GM10847 (cell line): ENCODE measurements around the gene PCDH9.

Source experiments
- POLR2A ChIP-seq: IDR thresholded peaks from 2 replicates; pipeline ENCODE4 v1.6.1; 2011; ENCODE audit not compliant: insufficient read length; ENCODE audit errors: extremely low read depth

The PCDH9 gene

GRCh38 chr13:66829803-66830202 lies 400.3 kb downstream of the PCDH9 start:
- TF ChIP-seq POLR2A = no peak

DNA sequence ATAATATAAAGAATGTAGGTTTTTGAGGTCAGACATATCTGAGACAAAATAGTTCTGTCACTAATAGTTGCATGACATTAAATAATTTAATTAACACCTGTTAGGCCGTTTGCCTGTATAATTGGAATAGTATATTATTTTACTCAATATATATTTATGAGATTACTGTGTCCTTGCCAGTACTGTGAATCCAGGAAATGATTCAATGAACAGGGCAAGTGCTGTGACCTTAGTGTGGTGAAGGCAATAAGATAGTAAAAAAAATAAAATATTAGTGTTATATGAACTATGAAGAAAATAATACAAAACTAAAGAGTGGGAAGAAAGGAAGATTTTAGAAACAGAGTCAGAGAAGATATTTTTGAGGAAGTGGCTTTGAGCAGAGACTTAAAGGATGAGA lies 403.7 kb downstream of the PCDH9 start:
- no peak for TF ChIP-seq POLR2A

- no peak for TF ChIP-seq POLR2A
These were observed 408.6 kb downstream of the PCDH9 start for GRCh38 chr13:66821551-66821950.

- no peak for TF ChIP-seq POLR2A
These were observed 418.7 kb downstream of the PCDH9 start for GRCh38 chr13:66811455-66811854.

- no peak for TF ChIP-seq POLR2A
These were observed 420.7 kb downstream of the PCDH9 start for GRCh38 chr13:66809485-66809884.

GRCh38 chr13:66807251-66807650 lies 422.9 kb downstream of the PCDH9 start:
- TF ChIP-seq POLR2A = no peak

DNA sequence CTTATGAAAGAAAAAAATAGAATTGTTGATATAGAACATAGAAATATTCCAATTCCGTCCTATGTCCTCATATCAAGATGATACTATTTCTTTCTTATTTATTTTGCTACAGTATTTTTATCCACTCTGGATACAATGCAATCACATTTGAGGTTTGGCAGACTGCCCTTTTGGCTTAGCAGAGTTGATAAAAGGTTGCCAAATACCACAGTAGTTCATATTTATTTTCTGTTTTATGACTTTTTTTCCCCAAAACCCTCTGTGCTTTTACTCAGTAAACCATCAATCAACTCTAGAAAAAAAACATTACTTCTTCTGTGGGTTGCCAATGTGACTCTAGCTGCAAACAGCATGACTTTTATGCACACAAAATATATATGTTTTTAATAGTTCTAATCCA lies 424.5 kb downstream of the PCDH9 start:
- no peak for TF ChIP-seq POLR2A

DNA sequence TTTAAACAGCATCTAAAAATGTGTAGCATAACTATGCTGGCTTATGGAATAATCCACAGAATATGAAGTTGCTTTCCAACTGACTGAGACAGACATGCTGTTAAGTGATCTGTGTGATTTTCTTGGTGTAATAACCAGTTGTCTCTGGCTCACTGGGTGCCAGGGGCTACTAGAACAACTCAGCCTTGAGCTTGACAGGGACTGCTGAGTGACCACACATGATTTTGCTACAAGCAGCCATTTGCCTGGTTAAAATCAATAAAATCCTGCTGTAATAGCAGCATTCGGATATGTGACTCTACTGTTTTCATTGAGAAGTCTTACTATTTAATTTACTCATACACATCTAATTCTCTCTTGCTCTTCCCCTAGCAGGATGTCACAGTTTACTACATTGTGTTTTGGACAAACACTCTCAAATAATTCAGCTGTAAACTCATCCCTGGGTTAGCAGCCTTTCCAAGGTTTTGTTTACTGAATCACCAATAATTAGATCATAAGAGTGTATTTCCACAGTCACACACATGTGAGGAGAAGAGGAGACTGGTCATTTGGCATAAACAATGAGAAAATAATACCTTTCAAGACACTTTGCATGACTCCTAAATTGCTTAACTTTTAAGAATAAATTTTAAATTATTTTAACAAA lies 426.2 kb downstream of the PCDH9 start:
- TF ChIP-seq POLR2A = no peak

GRCh38 chr13:66803013-66803807 lies 426.9 kb downstream of the PCDH9 start:
- TF ChIP-seq POLR2A = no peak

DNA sequence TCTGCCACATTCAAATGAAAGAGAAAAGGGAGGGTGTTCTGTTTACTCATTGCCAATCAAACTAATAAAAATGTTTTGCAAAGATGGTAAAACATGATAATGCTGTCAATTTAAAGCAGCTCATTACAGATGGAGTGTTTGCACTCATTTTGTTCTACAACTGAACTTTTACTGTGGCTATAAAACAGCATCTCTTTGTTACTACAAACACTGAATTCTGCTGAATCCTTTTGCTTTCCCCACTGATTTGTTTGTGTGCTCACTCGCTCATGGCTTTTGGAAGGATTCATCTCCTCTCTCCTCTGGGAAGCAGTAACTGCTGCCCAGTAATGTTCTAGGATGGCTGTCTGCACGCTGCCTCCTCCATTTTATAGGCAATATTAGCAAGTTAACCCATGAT lies 434.5 kb downstream of the PCDH9 start:
- TF ChIP-seq POLR2A = no peak

GRCh38 chr13:66794340-66795031 lies 435.6 kb downstream of the PCDH9 start:
- no peak for TF ChIP-seq POLR2A

GRCh38 chr13:66790861-66791260 lies 439.3 kb downstream of the PCDH9 start:
- no peak for TF ChIP-seq POLR2A

DNA sequence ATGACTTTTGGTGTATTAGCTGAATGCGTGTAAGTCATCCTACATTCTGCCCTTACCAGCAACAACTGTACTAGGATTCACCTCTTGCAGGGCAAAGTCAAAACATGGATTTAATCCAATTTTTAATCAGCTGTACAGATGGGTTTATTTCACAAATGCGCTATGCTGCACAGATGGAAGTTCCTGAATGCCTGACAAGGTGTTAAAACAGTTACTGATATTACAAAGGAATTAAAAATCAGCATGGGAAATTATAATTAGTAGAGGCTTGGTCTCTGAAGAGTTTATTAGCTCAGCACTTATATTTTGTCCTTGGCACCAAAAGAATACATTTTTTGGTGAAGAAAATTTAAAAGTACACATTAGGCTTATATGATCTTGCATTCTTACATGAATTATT lies 448.9 kb downstream of the PCDH9 start:
- no peak for TF ChIP-seq POLR2A

GRCh38 chr13:66780814-66781213 lies 449.3 kb downstream of the PCDH9 start:
- no peak for TF ChIP-seq POLR2A

DNA sequence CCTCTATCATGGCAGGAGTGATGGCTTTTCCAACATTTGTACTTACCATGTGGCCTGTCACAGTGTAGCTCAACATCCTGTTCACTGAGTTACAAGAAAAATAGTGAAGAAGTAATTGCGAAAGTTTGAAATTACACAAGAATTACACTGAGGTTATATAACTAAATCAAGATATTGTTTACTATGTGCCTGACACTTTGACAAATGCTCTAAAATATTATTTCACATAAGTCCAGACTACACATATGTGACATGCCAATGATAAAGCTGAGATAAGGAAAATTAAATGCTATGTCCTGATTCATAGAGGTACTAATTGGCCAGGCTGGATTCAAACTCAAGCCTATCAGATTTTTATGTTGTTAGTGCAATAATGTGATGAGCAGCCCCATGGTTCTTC lies 451.7 kb downstream of the PCDH9 start:
- TF ChIP-seq POLR2A = no peak

DNA sequence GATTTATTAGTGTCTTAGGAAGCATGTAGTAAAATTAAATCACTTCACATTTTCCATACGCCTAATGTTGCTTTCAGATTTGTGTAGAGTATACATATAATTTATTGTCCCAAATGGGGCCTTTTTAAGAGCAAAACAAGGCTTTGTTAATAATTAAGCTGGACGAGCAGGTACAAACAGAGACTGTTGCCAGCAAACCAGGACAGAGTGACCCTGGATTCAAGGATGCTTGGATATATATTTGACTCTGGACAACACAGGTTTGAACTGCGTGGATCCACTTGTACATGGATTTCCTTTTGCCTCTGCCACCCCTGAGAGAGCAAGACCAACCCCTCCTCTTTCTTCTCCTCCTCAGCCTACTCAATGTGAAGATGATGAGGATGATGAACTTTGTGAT lies 454.9 kb downstream of the PCDH9 start:
- no peak for TF ChIP-seq POLR2A
